GM20431 (cell line): ENCODE measurements around the gene ASGR1.
"Not testable (repeated sequence)": the region's sequence is repeated elsewhere in the genome, so short reads cannot be mapped to it uniquely, and the experiment has no call there.

Experiments used
- in situ Hi-C: fragments of 300-500 bp; cut with MseI, MboI; formaldehyde crosslinking; loops from one replicate; pipeline ENCODE4 v1.15.0; 2020; ENCODE audit warnings: low sequenced_read_pairs; ENCODE audit not compliant: unreplicated experiment

The ASGR1 gene

GRCh38 chr17:7192271-7192937 lies 13.2 kb upstream of the ASGR1 start:
- in situ Hi-C loops, result no loop called here

- in situ Hi-C loops, result no loop called here
These were observed 12.6 kb upstream of the ASGR1 start for GRCh38 chr17:7191571-7192270.

GRCh38 chr17:7191069-7191468 lies 11.9 kb upstream of the ASGR1 start:
- in situ Hi-C loops, result no loop called here

- in situ Hi-C loops, result no loop called here
These were observed 11.2 kb upstream of the ASGR1 start for GRCh38 chr17:7190276-7190917.

GRCh38 chr17:7186241-7186640 lies 7.1 kb upstream of the ASGR1 start:
- in situ Hi-C loops, result no loop called here

- in situ Hi-C loops, result no loop called here
These were observed 5.5 kb upstream of the ASGR1 start for GRCh38 chr17:7184647-7185046.

- in situ Hi-C loops, result no loop called here
These were observed 4.9 kb upstream of the ASGR1 start for GRCh38 chr17:7184091-7184488.

GRCh38 chr17:7183433-7184090 lies 4.4 kb upstream of the ASGR1 start:
- in situ Hi-C loops, result no loop called here

GRCh38 chr17:7182101-7182500 lies 2.9 kb upstream of the ASGR1 start:
- in situ Hi-C loops, result not testable (repeated sequence)

- in situ Hi-C loops, result no loop called here
These were observed 225 bp downstream of the ASGR1 start for GRCh38 chr17:7178973-7179316.

GRCh38 chr17:7177954-7178477 lies 1.2 kb downstream of the ASGR1 start:
- in situ Hi-C loops, result no loop called here

- in situ Hi-C loops, result no loop called here
These were observed 1.8 kb downstream of the ASGR1 start for GRCh38 chr17:7177191-7177953.

GRCh38 chr17:7176841-7177190 lies 2.4 kb downstream of the ASGR1 start:
- in situ Hi-C loops, result no loop called here

- in situ Hi-C loops, result no loop called here
These were observed 2.9 kb downstream of the ASGR1 start for GRCh38 chr17:7176107-7176840.

GRCh38 chr17:7175330-7175733 lies 3.8 kb downstream of the ASGR1 start:
- in situ Hi-C loops, result no loop called here

GRCh38 chr17:7174603-7175326 lies 4.4 kb downstream of the ASGR1 start:
- in situ Hi-C loops, result no loop called here

- in situ Hi-C loops, result no loop called here
These were observed 5.2 kb downstream of the ASGR1 start for GRCh38 chr17:7173687-7174602.
